ENCODE data around the gene ZC3H7B. TPM values are rescaled to one million over a fixed set of nuclear protein-coding genes. Genes with fewer than 3 reads are reported as not detected.
A peak's percentile ranks its signal among the peaks of the same experiment; 100 is the strongest.

ZC3H7B gene
- total RNA-seq, 1 donor from 2014 or later = 69.2 TPM

GRCh38 chr22:41341990-41342389 lies 40.7 kb downstream of the ZC3H7B start:
- no peak for TF ChIP-seq CTCF (IDR thresholded peaks at IDR 0.05; ENCODE audit: unreplicated experiment)
- Mint-ChIP-seq H3K4me3 (ENCODE audit: unreplicated experiment) (no peak overlapping the region), H3K9me3 (ENCODE audit: unreplicated experiment) (no peaks in the 10 kb centered on the region), H3K27ac (ENCODE audit: unreplicated experiment) (no peak overlapping the region), H3K27me3 (ENCODE audit: unreplicated experiment) (peaks cover 13% of the 10 kb centered on the region), H3K4me1 (ENCODE audit: unreplicated experiment) (no peaks in the 10 kb centered on the region), H3K36me3 (ENCODE audit: low read depth, unreplicated experiment) (peaks cover 13% of the 10 kb centered on the region)
- DNase-seq (ENCODE audit: low spot score) = no peak

- no peaks in the 10 kb centered on the region for H3K9me3 Mint-ChIP-seq (ENCODE audit: unreplicated experiment)
- TF ChIP-seq CTCF (IDR thresholded peaks at IDR 0.05; ENCODE audit: unreplicated experiment) = no peak
These were observed 42.0 kb downstream of the ZC3H7B start for GRCh38 chr22:41343300-41343699.

GRCh38 chr22:41343717-41344116 lies 42.4 kb downstream of the ZC3H7B start:
- TF ChIP-seq CTCF (IDR thresholded peaks at IDR 0.05; ENCODE audit: unreplicated experiment) = no peak
- peaks cover 13% of the 10 kb centered on the region for H3K27me3 Mint-ChIP-seq (ENCODE audit: unreplicated experiment)
- no peaks in the 10 kb centered on the region for H3K4me1 Mint-ChIP-seq (ENCODE audit: unreplicated experiment)
- no peaks in the 10 kb centered on the region for H3K9me3 Mint-ChIP-seq (ENCODE audit: unreplicated experiment)
- H3K27ac Mint-ChIP-seq (ENCODE audit: unreplicated experiment) = no peak overlapping the region
- peak overlapping the region; percentile 31 for H3K4me3 Mint-ChIP-seq (ENCODE audit: unreplicated experiment)
- no peak for DNase-seq (ENCODE audit: low spot score)
- H3K36me3 Mint-ChIP-seq (ENCODE audit: low read depth, unreplicated experiment) = peaks cover 17% of the 10 kb centered on the region

More at GRCh38 chr22:41343300-41343699, 42.0 kb downstream of the ZC3H7B start:
- H3K27ac Mint-ChIP-seq (ENCODE audit: unreplicated experiment) = no peak overlapping the region
- no peak for DNase-seq (ENCODE audit: low spot score)
- no peak overlapping the region for H3K4me3 Mint-ChIP-seq (ENCODE audit: unreplicated experiment)
- no peaks in the 10 kb centered on the region for H3K4me1 Mint-ChIP-seq (ENCODE audit: unreplicated experiment)
- peaks cover 13% of the 10 kb centered on the region for H3K27me3 Mint-ChIP-seq (ENCODE audit: unreplicated experiment)
- H3K36me3 Mint-ChIP-seq (ENCODE audit: low read depth, unreplicated experiment) = peaks cover 17% of the 10 kb centered on the region

- Mint-ChIP-seq H3K4me1 (ENCODE audit: unreplicated experiment) (no peaks in the 10 kb centered on the region), H3K27me3 (ENCODE audit: unreplicated experiment) (peaks cover 13% of the 10 kb centered on the region), H3K4me3 (ENCODE audit: unreplicated experiment) (no peak overlapping the region), H3K36me3 (ENCODE audit: low read depth, unreplicated experiment) (peaks cover 17% of the 10 kb centered on the region), H3K9me3 (ENCODE audit: unreplicated experiment) (no peaks in the 10 kb centered on the region), H3K27ac (ENCODE audit: unreplicated experiment) (peak overlapping the region; percentile 31)
- TF ChIP-seq CTCF (IDR thresholded peaks at IDR 0.05; ENCODE audit: unreplicated experiment) = no peak
- DNase-seq (ENCODE audit: low spot score) = no peak
These were observed 43.0 kb downstream of the ZC3H7B start for GRCh38 chr22:41344189-41344788.

GRCh38 chr22:41345807-41346335 lies 44.5 kb downstream of the ZC3H7B start:
- DNase-seq (ENCODE audit: low spot score) = no peak
- Mint-ChIP-seq H3K27ac (ENCODE audit: unreplicated experiment) (no peak overlapping the region), H3K36me3 (ENCODE audit: low read depth, unreplicated experiment) (peaks cover 30% of the 10 kb centered on the region), H3K9me3 (ENCODE audit: unreplicated experiment) (no peaks in the 10 kb centered on the region), H3K4me1 (ENCODE audit: unreplicated experiment) (peaks cover 6% of the 10 kb centered on the region), H3K4me3 (ENCODE audit: unreplicated experiment) (no peak overlapping the region), H3K27me3 (ENCODE audit: unreplicated experiment) (peaks cover 18% of the 10 kb centered on the region)
- no peak for TF ChIP-seq CTCF (IDR thresholded peaks at IDR 0.05; ENCODE audit: unreplicated experiment)

Data from endothelial cell (in vitro differentiated cells).